IPS-NIHi7 (cell line): ENCODE results near the gene AUTS2.

ENCODE experiments used
- DNase-seq: peaks from one replicate; pipeline ENCODE4 v3.0.0; 2012; ENCODE audit warnings: mixed read lengths; ENCODE audit errors: extremely low spot score

Gene AUTS2

DNA sequence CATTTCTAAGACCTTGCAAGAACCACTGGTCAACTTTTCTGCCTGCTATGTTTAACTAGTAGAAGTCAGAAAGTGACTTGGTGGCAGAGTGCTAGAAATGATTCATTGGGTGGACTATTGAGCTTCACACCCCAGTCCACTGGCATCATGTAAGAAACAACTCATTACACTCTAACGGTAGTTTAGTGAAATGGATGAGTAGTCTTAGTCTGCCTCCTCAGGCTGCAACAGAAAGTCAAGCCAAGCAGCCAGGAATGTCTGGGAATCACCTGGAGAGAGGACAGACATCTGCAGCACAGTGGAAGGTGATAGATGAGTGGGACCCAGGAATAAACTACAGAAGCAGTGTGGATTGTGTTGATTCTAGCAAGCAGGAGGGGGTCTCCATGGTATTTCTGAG is 125.4 kb downstream of the AUTS2 start:
- DNase-seq: no peak

DNA sequence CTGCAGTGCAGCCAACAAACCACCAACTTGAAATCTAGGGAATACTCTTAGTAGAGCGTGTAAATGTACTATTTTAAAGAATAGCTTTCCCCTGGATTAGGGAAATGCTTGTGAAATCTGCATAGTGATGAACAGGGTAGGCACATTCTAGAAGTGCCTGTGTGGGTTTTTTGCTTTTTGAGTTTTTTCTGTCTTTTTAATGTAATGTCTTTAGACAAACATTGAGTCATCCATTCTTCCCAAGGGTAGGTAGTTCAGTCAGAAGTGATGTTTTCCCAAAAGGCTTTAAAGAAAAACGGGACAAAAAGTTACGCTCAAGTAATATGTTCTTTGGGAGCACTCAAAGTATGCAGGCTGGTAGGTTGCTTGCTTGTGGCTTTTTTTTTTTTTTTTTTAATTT is 130.0 kb downstream of the AUTS2 start:
- no peak for DNase-seq

DNA sequence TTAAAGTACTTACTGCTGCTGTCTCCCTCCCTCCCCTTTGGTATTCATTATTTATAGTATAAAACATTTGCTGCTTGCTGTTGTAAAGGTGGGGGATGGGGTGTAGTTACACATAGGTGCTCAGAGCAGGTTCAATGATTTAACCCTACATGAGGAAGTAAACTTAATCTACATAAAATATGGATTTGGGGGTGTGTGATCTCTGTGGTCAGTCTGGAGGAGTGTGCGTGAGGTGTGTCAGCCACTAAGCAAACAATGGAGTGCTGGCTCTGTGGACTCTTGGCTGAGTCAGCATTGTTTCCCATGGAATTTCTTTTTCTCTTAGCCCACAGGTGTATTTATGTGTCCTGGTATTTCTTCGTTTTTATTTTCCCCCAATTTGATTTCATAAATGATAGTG is 133.9 kb downstream of the AUTS2 start:
- DNase-seq: no peak

DNA sequence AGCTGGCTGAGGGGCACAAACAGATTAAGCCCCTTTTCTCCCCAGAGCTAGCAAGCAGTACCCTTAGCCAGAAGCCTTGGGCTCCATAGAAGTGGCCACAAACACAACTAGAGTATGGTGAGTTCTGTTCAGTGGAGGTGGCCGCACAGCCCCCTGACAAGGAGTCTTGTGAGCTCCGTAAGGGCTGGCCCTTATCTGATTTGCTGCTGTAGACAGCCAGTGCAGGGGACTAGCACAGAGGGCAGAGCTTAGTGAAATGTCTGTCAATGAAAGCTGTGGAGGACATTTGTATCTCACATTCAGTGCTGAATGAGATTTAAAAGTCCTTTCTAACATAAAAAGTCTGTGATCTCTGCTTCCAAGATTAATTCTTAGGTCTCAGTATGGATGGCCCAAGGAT is 137.3 kb downstream of the AUTS2 start:
- no peak for DNase-seq

DNA sequence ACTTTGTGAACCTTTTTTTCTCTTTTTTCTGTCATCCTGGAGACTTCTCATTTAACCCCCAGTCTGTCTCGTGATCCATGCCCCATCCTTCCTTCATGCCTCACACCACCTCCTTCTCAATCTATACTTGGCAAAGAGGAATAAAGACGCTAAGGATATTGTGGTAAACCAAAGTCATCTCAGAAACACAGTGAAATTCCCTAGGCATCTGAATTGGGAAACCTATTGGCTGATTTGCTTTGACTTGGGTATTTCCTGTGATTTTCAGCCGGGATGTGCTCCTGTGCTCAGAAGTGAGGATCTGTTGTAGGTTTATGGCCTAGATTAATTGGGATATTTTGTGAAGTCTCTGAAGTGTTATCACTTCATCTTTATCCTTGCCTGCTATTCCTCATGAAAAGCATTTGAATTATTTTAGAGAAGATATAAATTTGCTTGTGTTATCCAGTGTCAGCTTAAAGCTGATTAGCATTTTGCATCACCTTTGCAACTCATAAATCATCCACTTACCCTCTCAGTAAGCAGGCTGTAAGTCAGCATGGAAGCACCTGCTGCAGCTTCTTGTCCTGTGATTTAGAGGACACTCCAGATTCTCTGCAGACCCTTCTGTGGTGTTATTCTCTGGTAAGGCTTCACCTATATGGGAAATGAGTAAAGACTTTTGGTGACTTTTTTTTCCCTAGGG is 138.0 kb downstream of the AUTS2 start:
- no peak for DNase-seq

DNA sequence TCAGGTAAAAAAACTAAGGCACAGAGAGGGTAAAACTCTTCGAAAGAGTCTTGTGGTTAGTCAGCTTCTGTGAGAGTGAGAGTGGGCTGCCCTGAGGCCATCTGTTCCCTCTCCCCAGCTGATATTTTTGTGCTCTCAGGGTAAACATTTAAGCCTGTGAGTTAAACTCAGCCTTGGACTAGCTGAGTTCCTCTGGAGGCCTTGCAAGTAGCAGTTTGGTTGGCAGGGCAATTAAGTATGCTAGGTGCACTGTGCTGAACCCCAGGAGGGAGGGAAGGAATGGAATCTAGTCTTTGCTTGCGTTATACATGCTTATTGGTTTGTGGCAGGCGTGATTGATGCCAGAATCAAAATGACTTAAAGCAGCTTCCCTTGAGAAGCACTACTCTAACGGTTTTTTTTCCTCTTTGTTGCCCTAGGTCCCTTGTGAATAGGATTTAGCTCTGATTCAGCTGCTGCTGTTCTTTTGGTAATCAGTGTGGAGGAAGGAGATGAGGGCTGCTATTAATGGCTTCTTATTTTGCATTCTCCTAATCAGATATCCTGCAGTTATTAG is 140.2 kb downstream of the AUTS2 start:
- no peak for DNase-seq

DNA sequence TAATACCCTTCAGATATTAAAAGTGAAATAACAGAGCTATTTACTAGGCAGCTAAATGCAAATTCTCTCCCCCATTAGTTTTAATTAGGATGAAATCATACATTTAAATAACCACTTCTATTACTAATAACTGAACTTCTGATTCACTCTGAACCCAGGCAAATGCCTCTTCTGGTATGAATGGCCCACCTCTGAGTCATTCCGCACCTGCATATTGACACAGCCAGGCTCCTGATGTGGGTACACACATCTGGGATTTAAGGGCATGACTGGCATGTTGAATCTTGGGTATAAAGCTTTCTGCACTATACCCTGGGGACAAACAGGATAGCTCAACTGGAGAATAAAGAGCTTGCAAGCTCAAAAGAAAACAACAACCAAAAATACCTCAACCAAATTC is 140.9 kb downstream of the AUTS2 start:
- DNase-seq: no peak

DNA sequence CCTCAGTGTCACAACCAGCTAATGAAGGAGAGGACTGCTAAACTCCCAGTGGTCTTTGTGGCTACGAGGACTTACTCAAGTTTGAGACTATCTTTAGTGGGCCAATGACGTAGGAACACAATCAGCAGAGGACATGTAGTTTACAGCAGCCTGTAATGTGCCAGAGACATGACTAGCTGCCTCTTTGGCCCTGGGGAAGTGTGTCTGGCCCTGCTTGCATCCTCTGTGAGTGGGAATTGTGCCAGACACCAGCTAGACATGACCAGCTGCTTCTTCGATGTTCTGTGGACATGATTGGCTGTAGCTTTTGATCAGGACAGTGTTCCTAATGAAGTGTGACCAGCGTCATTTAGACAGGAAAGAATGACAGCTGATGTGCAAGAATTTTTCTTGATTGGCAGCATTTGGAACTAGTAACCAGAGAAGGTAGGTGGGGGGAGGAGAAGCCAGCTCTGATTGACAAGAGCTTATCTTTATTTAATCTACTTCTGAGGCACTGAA is 141.7 kb downstream of the AUTS2 start:
- DNase-seq: no peak

DNA sequence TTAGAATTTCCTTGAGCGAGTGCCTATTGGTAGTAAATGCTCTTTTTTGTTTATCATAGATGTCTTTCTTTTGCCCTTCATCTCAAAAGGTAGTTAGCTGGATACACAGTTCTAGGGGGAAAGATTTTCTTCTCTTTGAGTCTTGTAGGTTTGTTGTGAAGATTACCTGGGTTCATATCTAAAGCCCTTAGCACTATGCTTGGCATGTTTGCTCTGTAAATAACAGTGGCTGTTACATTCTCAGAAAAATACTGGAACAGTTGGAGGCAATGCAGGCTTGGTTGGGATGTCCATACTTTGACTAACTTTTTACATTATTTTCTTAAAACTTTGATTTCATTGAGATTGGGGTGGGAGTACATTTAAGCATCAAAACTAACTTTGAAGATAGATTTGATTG is 144.0 kb downstream of the AUTS2 start:
- no peak for DNase-seq

DNA sequence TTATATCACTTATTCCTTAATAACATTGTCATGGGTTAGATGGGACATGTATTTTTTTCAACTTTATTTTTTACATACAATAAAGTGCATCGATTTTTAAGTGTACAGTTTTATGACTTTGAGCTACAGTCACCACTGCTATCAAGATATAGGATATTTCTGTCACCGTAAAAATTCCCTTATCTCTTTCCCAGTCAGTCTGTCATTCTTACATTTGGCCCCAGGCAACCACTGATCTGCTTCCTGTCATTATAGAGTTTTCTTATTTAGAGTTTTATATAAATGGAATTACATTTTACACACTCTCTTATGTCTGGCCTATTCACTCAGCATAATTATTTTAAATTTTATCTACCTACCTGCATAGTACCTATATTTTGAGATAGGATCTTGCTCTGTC is 145.2 kb downstream of the AUTS2 start:
- DNase-seq: no peak

DNA sequence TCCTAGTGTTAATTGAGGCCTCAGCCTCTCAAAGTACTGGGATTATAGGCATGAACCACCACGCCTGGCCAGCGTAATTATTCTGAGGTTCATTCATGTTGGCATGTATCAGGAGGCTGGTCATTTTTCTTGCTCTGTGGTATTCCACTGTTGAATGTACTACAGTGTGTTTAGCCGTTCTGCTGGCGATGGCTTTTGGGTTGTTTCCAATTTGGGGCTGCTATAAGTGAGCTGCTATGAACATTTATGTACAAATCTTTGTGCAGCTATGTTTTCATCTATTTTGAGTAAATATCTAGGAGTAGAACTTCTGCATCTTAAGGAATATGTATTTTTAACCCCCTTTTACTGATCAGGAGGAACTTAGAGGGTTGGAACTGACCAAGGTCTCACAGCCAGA is 145.8 kb downstream of the AUTS2 start:
- DNase-seq: no peak

DNA sequence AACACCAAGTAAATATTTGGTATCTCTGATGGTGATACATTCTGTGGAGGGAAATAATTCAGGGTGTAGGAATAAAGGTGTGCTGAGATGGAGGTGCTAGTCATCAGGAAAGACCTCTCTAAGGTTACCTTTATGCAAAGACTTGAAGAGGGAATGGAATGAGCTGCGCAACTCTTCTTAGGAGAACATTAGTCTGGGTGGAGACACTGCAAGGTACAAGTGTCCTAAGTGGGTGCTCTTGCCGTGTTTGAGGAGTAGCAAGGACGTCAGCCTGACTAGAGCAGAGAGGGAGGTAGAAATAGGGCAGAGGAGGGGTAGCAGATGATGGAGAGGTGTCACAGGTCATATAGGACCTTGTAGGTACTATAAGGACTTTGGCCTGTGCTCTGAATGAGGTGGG is 148.1 kb downstream of the AUTS2 start:
- DNase-seq: no peak

DNA sequence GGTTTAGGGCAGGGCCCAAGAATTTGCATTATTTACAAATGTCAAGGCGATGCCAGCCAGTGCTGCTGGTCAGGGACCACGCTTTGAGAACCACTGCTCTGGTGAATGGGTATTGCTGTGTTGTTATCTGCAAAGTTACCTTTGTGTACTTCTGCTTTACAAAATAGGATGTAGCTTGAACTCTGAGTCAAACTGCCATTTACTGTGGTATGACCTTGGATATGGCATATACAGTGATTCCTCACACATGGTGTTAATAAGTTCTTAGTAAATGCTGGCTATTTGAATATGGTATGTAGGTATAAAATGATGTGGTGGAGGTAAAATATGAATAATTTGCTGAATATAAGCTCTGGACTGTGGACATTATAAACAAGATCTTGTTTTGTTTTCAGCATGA is 148.9 kb downstream of the AUTS2 start:
- DNase-seq: no peak

DNA sequence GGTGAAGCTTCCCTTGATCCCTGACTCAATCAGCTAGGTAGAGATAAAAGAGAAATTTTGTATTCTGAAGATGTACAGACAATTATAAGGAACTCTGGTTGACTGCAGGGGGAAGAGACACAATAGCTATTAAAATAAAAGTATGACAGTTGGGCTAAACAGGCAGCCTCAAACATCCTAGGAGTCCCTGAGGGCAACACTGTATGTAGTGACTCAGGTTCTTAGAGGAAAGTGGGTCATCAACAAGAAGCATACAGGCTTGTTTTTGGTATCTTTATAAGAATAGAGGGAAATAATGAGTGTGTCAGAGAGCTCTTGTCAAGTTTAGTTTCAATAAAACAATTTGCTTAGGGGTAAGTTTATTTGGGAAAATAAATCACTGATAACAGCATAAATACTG is 150.3 kb downstream of the AUTS2 start:
- DNase-seq: no peak

DNA sequence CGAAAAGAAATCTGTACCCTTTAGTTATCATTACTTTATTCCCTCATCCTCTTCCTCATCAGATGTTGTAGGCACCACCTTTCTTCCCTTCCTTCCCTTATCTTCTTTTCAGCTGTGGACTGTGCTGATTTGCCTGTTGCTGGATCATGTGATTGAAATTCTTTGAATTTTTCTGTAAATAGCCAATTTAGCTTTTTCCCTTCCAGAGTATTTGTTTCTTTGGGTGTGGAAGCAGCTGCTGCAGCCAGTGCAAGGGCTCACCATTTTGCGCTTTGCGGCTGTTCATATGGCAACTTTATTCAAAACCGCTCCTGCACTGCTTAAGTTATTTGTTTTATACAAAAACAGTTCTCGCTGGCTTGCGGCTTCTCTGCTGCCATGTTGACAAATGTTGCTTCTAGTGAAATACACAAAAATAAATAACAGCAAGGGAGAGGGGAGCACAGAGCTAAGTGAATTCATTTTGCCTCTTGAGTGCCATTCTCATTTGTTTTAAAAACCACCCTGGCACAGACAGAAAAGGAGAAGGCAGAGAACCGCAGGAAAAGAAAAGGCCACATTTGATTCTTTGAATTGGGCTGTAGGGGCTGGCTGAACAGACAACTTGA is 151.2 kb downstream of the AUTS2 start:
- DNase-seq: no peak

DNA sequence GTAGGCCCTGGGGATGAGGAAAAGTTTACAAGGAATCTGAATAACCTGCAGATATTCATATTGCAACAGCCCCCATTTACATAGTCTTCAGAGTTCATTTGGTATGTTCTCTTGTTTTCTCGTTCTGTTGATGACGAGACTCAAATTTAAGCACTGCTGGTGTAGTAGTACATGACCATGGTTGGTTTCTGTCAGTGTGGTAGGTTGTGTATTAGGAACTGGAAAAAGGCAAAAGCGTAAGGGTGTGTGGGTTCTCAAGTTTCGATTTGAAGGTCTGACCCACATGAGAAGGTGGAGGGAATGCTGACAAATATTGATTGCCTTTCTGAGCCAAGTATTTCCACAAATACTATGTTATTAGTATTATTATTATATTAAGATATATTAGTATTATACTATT is 151.7 kb downstream of the AUTS2 start:
- no peak for DNase-seq

DNA sequence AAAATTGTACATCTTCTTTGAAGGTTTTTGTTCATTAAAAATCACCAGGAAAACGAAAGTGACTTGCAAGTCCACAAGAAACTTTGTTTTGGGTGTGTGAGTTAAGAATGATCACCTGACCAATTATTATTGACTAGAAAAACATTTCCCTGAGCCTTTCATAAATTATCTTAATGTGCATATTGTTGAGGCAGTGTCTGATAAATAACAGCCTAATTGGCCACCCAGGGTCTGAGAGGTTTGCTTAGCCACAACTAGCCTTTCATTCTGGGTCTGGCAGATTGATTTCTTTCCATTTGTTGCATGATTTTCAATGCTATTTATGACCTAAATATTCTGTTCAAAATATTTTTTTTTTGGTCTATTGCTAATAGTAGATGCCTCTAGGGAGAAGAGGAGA is 152.8 kb downstream of the AUTS2 start:
- no peak for DNase-seq

DNA sequence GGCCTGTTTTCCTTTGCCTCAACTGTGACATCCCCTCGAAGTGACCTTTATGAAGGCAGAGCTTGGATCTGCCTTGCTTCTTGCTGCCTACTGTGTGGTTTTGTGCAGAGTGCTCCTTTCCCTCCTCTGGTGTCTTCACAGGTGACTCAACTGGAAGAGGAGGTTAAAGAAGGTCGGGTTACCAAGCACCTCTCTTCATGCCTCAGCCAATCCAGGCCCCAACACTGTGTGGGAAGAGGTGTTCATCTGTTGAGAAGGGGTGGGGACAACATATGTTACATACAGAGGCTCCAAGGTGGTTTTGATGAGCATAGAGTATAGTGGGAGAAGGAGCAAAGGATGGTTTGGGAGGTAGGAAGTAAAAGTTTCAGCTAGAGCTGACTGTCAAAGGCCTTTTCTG is 155.7 kb downstream of the AUTS2 start:
- no peak for DNase-seq

DNA sequence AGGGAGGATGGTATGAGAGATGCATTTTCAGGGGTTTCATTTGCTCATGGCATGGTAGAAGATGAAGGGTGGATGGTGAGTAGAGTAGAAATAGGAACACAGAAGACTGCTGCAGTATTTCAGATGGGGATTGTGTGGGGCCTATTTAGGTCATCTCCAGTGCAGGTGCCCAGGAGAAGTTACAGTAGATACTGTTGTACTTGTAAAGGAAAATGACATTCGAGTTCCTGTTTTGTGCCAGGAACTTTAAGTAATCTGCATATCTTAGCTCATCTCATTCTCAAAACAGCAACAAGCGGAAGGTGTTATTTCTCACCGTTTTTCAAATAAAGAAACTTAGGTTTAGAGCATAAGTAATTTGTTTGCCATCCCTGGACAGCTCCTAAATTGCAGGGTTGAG is 156.2 kb downstream of the AUTS2 start:
- DNase-seq: no peak

DNA sequence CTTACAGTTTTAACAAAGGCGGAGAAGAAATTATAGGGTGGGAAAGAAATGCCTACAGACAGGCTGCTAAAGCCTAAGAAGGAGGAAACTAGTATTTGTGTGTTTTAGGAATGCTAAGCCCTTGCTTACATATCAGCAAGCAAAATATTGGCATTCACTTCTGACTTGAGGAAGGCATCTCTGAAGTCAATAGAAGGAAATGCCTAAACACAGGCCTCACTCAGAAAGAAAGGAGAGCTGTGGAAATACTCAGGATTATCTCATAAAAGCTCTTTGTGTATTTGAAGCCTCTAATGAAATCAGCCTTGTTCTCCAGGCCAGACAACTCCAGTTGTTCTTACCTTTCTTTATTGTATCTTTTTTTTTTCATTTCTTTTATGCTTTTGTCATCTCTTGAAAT is 158.0 kb downstream of the AUTS2 start:
- DNase-seq: no peak

DNA sequence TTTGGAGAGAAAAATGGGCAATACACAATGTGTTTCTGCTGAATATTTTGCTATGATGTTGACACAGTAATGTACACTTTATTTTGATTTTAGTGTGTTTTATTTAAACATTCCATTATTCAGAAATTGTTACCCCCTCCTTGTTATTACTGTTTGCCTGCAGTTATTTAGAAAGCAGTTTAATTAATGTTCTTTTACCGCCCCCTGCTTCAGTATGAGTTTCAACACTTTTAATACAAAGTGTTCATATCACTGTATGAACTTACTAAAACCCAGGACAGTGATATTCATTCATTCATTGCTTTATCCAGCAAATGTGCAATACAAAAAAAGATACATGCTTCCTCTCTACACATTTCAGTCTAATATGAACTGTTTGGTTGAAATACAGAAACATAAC is 159.3 kb downstream of the AUTS2 start:
- no peak for DNase-seq

DNA sequence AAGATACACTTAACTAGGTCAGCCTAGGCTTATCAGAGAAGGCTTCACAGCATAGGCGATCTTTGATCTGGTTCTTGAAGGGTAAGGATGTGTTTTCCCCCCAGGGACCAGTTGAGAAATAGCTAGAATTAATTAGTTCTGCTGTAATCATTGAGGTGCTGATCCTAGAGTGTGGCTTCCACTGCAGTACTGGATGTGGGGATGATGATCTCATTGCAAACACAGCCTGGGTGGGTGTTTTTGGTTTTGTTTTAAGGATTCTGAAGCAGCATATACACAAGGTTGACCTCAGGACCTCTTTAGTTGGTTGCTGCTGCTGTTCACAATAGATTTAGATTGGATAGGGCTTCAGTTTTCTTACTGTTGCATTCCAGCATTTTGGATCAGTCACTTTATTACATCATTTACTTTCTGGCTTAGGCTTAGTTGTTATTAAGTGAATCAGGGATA is 159.7 kb downstream of the AUTS2 start:
- DNase-seq: no peak

DNA sequence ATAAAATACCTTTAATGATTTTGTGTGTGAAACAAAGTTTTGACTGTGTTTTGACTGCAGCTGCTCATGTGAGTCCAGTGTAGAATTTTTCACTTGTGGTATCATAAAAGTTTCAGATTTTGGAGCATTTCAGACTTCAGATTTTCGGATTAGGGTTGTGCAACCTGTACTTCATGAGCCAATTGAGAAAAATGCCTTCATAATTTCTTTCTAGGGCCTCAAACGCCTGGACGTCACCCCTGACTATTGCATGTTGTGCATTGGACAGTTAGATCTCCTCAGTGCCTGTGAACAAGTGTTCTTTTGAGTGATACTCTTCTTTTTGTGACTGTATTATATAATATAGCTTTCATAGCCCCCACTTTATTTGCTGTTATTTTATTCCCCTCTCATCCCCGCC is 161.1 kb downstream of the AUTS2 start:
- no peak for DNase-seq
